Activated CD8-positive, alpha-beta memory T cell treated with anti-CD3 and anti-CD28 coated beads for 24 hours (primary cell): Measurements from ENCODE around the gene ADAT3.

ENCODE experiments used
- DNase-seq: peaks from one replicate; pipeline ENCODE4 v3.0.0-alpha.2; 2020

Gene ADAT3

DNA sequence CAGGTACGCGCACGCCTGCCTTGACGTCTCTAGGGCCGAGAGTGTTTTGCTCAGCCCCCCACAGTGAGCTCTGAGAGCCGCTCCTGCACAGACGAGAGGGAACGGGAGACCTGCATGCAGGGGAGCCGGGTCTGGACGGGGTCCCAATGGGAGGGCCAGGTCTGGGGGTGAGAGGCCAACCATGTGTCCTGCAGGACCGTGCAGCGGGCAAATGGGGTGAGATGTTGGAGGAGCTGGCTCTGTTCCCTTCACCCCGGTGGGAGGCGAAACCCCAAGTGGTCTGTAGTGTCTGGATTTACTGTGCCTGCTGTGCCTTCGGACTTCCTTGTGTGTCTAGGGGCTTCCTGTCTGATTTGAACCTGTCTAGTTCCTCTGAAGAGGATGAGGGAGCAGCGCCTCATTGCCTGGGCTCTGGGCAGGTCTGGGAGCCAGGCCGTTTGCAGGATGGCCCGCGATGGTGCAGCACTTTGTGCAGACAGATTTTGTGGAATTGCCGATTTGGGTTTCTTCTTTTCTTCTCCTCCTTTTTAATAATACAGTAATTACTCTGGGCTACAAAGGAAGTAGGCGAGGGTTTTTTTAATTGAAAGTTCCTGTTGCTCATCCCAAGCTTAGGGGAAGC lies 37.8 kb downstream of the ADAT3 start:
- no peak for DNase-seq

DNA sequence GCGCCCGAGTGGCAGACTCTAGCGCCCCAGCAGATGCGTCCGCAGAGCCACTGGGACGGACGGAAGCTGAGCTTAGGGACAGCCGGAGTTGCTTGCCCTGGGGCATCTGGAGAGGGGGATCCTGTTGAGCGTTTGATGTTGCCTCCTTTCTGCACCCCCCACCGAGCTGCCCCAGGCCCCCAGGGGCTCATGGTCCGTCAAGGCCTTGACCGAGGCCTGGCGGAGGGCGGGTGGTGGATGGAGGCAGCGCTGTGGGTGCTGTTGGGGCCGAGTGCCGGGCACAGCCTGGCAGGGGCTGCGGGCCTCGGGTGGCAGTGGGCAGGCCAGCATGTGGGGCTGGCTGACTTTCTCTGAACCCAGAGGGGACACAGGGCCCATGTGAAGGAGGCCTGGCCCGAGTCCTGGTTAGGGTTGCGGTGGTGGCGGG lies 38.5 kb downstream of the ADAT3 start:
- no peak for DNase-seq

DNA sequence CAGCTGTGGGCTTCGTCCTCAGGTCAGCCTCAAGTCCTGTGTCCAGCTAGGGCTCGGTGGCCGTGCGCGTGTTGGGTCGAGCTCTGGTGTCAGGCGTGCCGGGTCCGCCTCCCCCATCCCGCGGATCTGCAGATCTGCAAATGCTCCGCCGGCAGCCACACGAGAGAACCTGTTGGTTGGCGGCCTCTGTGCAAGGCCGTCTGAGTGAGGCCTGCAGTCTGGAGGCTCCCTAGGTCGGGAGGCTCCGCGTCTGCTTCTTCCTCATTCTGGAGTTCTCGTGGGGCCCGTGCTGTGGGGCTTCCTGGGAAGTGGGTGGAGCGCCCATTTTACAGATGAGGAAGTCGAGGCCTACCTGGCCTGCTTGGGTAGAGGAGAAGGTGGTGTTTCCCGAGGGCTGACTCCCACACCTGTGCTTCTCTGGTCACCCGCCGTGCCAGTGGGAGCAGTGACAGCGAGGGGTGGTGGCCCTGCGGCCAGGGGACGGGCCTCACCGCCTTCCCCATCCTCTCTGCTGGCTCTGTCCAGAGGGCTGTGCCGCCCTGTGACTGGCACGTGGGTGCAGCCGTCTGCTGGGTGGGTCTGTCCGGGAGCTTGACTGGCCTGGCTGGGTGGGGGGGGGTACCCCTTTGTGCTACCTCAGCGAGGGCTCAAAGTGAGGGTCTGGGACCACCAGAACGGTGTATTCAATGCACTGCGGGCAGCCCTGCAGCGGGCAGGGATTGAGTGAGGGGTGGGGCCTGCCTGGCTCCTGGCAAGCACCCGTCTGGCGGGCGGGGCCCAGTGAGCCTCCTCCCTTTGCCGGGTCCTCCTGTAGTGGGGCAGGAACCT lies 39.1 kb downstream of the ADAT3 start:
- DNase-seq, result no peak

DNA sequence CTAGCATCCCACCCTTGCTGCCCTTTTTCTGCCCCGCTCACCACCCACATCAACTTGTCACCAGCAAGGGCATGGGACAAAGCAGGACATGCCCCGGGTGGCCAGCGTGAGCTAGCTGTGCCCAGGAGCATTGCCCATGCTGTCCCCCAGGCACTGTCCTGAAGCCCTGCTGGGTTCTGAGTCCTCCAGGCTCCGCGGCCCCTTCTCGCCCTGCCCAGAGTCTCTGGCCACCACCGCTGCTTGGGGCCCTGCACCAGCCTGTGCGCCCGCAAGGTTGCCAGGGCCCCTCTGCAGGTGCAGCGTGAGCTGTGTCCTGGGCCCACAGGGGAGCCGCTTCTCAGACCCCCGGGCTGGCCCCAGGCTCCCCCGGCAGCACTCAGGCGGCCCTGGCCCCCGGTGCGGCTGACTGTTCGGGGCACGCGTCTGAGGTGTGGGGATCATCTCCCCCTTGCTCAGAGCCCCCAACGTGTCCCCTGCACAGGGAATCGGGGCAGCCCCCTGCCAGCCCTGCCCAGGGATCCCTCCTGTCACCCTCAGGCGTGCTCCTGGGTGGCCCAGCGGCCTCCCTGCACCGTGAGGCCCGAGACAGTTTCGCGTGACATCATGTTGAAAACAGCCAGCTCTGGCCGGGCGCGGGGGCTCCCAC lies 39.8 kb downstream of the ADAT3 start:
- DNase-seq, result no peak

DNA sequence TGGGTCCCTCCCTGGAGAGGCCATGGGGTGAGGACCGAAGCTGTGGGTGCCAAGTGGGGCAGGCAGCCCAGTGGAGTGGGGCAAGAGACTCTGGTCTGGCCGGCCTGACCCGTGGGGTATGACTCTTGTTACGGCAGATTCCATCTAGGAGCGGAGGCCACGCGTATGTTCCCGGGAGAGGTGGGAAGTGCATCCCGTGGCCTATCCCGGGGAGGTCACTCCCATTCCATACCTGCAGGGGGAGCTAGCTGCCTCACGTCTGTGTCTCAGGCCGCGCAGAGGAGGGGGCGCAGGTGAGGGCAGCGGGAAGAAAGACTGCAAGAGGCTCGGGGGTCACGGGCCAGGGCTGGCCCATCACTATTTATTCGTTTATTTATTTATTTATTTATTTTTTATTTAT lies 40.7 kb downstream of the ADAT3 start:
- no peak for DNase-seq

DNA sequence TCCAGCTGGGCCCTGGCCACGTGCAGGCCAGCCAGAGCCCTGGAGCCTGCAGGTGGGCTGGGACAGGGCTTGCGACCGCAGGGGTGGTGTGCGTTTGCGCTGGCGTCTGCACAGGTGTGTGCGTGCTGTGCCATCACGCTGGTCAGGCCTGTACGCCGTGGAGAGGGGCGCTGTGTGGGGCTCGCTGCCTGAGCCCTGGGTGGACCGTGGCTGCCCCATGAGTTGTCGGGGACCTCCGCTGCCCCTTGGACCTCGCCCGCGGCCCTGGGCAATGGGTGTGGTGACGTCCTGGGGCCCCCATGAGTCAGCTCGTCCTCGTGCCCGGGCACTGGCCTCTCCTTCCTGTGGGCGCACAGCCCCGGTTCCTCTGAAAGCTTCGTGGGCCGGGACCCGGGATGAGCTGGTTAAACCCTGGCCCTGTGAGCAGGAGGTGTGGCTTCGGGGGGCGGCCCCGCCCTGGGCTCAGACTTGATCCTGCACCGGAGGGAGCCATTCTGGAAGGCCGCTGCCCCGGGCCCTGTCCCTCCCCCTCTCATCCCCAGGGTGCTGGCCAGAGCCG lies 42.5 kb downstream of the ADAT3 start:
- no peak for DNase-seq

DNA sequence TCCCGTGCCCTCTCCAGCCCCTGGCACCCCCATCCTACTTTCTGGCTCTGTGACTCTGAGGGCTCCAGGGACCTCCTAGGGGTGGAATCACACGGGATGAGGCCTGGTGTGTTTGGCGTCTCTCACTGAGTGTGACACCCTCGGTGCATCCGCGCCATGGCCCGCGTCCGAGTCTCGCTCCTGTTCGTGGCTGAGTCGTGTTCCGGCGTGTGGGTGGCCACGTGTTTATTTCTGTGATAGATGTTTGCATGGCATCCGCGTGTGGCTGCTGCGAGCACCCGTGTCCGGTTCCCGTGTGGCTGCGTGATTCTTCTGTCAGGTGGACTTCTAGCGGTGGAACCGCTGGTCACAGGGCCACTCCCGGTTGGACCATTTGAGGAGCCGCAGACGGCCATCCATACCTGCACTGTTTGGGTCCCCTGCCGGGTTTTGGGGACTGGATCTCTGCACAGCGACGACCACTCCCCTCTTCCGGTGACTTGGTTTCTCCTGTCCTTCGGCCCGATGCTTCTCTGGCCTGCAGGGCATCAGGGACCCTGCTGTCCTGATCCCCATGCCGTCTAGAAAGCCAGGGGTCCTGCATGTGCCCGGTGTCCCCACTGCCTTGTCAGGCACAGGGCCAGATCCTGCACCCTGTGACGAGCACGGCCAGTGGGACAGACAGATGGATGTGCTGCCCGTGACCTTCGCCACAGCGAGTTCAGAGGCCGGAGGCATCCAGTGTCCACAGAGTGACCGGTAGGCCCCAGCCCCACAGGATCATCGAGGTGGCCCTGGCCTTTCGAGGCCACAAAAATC lies 44.3 kb downstream of the ADAT3 start:
- DNase-seq, result no peak

DNA sequence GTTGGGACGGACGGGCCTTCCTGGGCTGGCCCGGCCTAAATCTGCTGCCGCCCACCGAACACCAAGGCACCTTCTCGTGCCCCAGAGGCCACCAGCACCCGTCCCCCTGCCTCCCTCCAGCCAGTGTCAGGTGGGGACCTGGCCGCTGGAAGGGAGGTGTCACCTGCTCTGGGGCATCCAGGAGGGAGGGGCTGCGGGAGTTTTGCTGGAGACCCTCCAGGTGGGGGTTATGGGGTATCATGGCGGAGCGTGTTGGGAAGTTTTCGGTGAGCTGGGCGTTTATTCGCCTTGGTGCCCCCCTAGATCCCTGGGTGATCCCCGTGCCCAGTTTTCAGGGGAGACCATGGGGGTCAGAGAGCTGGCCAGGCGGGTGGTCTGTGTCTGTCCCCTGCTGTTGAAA lies 45.4 kb downstream of the ADAT3 start:
- DNase-seq, result no peak

DNA sequence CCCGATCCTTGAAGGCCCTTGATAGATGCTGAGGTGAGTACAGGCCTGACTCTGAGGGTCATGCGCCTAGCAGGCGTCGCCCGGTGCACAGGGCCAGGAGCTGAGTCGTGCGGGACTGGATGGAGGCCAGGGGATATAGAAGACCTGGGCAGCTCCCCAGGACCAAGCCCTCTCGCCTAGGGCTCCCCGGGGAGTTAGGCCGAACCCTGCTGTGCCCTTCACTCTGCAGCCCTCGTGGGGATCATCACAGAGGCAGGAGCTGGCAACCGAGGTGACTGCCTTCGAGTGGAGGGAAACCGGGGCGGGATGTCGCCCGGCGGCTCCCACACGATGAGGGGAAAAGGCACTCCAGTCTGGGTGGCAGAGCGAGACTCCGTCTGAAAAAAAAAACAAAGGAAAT lies 47.4 kb downstream of the ADAT3 start:
- no peak for DNase-seq

DNA sequence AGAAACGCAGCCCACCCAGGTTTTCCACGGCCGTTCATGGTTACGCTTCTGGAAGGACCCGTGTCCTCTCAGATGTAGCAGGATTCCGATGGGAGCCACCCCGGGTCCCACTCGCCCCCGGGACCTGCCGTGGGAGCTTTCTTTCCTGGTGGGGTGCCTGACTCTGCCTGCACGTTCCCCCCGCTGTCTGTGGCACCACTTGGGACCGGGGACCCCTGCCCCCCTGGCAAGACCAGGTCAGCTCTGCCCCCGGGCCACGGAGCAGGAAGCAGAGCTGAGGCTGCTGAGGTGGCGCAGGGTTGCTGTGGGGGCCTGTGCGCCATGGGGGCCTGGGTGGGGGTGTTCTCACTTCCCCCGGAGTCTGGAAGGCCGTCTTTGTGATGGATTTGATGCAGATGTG lies 47.8 kb downstream of the ADAT3 start:
- no peak for DNase-seq

DNA sequence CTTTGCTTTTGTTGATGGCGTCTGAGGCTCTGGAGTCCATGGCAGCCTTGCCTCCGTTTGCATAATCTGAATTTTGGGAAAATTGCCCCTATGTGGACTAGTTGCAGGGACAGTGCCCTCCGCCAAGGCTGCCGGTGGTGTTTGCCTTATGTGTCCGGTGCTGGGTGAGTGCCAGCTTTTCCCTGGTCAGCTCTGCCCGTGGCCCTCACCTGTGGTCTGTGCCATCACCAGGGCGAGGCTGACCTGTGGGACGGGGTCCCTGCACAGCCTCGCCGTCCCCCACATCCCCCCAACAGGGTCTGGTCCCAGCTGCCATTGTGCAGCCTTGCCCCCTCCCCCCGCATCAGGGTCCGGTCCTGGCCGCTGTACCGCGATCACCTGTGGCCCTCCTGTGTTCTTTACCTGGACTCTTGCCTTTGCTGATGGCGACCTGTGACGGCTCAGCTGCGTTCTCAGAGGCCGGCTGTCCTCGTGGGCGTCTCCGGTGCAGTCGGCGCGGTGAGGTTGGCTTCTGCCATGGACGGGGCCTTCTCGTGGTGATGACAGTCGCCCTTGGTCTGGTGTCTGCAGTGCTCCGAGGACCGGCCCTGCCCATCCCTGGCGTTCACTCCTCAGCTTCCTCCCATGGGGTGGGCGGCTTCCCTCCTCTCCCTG lies 48.4 kb downstream of the ADAT3 start:
- DNase-seq, result no peak

DNA sequence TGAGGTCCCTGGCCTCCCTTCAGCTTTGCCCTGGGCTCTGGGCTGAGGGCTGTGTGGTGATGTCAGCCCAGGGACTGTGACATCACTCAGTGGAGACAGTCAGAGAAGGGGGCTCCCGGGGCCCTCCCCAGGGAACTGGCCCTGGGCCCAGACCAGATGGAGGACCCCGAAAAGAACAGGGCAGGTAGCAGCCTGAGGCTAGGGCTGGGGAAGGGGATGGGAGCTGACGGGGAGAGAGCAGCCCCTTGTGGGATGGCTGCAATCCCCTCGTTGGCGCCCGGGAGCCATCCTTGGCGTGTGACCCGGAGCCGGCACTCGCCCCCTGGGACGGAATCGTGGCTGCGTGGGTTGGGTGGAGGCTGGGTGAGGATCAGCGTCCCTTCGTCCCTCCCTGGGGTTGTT lies 49.3 kb downstream of the ADAT3 start:
- DNase-seq, result no peak

DNA sequence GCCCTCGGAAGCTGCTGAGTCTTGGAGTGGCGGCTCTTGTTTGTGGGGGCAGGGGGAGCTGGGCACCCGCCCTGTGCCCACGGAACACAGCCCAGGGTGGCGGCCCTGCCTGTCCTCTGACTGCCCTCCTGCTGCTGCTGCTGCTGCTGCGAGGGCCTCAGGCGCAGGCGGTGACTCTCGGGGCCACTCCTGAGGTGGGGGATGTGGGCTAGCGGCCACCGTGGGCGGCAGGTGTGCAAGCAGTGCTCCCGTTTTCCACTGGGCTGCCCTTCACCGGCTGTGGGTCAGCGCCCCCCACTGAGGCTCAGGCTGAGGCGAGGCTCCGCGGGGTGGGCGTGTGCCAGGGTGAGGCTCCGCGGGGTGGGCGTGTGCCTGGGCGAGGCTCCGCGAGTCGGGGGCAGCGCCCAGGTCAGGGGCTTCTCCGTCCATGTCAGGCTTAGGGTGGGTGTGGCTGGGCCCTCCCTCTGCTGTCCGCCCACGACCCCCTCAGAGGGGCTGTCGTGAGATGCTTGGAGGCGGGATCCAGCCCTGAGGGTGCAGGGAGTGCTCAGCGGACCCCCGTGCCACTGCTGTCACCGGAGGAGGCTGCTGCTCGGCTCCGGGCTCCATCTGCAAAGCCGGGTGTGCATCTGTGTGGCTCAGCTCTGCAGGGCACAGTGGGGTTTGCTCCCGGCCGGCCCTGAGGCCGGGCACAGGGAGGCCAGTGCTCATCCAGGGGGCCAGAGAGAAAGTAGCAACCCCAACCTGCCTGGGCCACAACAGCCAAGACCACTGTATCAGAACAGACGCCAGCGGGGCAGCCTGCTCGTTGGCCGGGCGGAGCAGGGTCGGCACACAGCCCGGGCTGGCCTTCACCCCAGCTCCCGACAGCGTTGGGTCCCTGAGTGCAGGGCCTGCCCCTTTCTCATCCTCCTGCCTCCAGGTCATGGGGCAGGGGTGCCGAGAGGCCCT lies 50.2 kb downstream of the ADAT3 start:
- DNase-seq, result no peak

DNA sequence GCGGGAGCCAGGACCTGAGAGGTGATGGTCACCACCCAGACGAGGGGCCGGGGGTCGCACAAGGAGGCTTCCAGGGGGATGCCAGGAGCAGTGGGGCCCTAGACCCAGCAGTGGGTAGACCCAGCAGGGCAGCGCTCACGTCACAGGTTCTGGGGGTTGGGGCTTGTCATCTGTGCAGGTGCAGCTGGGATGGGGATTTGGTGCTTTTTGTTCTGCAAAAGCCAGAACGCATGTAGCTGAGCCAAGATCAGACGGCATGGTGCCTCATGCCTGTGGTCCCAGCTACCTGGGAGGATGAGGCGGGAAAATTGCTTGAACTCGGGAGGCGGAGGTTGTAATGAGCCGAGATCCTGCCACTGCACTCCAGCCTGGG lies 50.9 kb downstream of the ADAT3 start:
- no peak for DNase-seq

DNA sequence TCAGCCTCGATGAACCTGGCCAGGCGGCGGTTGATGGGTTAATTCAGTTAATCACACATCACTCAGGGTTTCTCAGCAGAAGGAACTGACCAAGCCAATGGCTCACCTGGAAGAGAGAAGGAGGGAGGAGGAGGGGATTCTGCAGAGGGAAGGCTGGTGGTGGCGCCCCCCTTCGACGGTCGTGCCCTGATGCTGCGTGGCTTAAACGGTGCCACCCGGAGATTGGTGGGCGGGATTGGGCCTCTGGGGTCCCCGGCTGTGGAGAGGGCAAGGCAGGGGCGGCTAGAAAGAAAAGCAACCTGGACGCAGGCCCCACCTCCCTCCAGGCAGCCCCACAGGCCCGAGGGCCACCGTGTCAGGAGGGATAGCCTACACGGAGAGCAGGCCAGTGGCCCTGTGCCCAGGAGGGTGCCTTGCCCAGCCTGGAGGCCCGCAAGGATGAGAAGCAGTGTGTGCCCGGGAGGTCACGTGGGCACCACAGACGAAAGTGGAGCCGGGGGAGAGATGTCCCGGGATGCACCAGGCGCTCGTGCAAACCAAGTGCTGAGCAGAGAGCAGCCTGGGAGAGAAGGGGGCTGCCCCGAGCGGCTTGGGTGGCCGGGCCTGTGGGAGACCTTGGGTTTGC lies 51.8 kb downstream of the ADAT3 start:
- DNase-seq, result no peak

DNA sequence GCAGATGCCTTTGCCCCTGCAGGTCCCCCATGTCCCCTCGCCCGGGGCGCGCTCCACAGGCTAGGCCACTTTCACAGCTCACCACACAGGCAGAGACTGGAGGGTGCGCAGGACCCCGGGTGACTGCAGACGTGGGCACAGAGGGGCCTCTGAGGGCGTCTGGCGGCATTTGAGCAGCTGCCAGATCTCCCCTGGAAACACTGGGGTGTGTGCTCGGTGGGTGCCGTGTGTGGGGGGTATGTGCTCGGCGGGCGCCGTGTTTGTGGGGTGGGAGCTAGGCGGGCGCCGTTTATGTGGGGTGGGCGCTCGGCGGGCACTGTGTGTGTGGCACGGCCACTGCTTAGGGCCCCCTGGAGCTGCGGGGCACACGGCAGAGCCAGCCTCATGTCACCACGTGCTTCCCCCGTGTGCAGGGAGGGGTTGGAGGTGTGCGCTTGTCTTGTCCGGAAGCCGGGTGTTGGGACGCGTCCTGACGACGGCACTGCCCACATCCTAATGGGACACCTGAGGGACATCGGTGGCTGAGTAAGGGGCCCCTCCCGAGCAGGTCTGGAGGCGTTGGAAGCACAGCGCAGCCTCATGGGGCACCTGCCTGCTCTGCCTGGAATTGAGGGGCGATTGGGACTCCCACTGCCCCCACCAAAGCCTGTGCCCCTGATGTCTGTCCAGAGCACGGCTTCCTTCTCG lies 52.5 kb downstream of the ADAT3 start:
- DNase-seq, result no peak

DNA sequence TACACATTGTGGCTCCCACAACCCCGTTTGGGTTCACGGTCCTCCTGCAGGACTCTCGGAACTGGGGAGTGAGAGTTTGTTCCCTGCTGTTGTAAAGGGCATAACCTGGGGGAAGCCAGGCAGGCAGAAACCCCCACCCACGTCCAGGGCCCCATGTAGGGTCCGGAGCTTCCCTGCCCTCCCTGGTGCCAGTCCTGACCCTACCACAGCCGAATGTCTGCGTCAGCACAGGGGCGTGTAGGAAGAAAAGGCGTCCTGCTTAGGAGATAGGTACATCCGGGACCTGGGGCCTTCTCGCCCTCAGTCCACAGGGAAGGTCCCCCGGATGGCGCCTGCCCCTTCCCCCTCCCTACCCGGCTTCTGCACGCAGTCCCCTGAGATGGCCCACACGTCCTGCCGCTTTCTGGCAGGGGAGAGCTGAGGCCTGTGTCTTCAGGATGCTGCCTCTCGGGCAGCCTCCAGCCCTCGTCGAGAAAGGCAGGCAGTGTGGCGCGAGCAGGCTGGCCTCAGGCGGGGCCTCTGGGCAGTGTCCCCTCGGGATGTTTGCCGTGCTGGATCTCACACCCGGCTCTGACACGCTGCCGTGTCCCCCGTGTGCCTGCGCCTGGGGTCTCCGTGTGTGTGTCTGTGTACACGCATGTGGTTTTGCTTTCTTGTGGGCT lies 54.9 kb downstream of the ADAT3 start:
- DNase-seq, result no peak

DNA sequence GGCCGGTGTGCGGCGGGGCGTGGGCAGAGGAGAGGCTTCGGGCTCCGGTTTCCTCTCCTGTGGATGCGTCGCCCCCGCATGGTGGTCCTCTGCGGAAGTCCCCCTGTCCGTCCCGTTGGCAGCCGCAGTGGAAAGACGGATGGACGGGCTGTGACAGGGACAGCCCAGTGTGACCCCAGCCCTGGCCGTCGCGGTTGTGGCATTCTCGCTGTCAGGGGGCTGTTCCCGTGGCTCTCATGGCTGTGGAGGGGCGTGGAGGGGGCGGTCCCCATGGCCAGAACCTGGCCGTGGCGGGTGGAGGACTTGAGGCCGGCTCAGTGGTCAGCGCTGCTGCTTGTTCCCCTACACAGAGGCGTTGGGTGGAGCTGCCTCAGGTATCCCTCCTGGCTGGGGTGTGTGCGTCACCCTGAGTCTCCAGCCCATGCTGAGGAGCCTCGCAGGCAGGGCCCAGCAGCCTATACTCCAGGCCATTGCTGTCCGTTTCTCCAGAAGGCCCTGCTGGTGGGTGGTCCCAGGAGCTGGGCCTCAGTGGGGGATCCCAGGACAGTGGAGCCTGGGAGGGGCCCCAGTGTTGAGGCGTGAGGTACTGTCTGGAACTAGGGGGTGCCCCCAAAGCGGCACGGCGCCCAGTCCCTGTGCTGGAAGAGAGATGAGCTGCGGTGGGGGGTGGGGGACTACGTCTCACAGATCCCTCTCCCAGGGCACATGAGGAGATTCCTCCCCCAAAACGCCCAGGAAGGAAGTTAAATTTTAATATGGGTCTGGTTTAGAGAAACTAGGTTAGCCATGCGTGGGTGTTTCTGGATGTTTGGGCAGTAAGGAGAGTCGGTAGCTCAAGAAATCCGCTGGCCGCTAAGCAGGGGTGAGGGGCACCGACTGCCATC lies 56.0 kb downstream of the ADAT3 start:
- DNase-seq, result no peak

DNA sequence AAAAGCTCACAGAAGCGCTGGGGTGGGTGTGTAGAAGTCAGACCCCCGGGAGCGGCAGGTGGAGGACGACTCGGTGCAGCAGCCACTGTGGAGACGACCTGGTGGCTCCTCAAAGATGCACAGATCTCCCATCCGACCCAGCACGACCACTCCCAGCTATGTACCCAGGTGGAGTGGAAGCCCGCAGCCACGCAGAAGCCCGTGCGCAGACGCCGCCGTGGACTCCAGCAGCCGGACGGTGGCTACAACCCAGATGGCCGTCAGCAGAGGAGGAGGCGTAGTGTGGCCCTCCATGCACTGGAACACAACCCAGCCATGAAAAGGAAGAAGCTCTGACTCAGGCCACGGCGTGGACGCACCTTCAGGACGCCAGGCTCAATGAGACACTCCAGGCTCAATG lies 57.5 kb downstream of the ADAT3 start:
- no peak for DNase-seq
